ENCODE measurements around the gene PXYLP1. TPM values are rescaled to one million over a fixed set of nuclear protein-coding genes. Genes with fewer than 3 reads are reported as not detected.
A peak's percentile ranks its signal among the peaks of the same experiment; 100 is the strongest.

PXYLP1 gene
- total and polyA plus RNA-seq, 2 experiments from 2014 or later: 21.3 to 25.8 TPM

DNA sequence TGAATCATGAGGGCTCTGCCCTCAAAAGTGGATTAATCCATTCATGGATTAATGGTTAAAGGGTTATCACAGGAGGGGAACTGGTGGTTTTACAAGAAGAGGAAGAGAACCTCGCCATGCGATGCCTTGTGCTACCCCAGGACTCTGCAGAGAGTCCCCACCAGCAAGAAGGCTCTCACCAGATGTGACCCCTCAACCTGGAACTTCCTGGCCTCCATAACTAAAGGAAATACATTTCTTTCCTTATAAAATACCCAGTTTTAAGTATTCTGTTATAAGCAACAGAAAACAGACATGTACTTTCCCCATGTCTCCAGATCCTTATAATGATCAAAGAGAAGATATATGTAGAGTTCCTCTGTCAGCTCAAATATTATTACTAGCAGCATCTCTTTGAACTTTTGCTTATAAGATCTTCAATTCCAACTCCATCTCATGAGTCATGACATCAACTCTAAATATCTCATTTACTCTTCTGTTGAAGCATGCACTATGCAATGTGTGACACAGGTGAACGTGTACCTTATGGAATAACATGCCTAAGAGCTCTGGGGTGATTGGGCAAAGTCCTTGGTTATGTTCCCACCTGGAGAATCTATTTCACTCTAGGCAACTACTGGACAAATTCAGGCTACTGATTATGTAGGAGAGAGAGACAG, 99.2 kb downstream of the PXYLP1 start:
- DNase-seq (ENCODE audit: low spot score): no peak
- Histone ChIP-seq H3K36me3 (replicated peaks; ENCODE audit: insufficient read depth, low read depth) (no peaks in the 10 kb centered on the region), H3K27ac (peak overlapping the region; percentile 93), H4K20me1 (ENCODE audit: insufficient read depth, poor library complexity, severe bottlenecking) (no peaks in the 10 kb centered on the region), H3K9me3 (ENCODE audit: low read depth) (no peaks in the 10 kb centered on the region), H2AFZ (no peak overlapping the region), H3K9me2 (replicated peaks; ENCODE audit: insufficient read depth) (no peaks in the 10 kb centered on the region), H3K4me1 (ENCODE audit: insufficient read depth) (peaks cover 38% of the 10 kb centered on the region), H3K79me2 (peaks cover 45% of the 10 kb centered on the region), H3K4me2 (peak overlapping the region; percentile 17), H3K4me3 (no peak overlapping the region), H3K27me3 (no peaks in the 10 kb centered on the region)
- TF ChIP-seq EZH2phosphoT487 (IDR thresholded peaks at IDR 0.05; ENCODE audit: low read depth, severe bottlenecking, unreplicated experiment): no peak
- no peak for TF ChIP-seq EZH2 (IDR thresholded peaks at IDR 0.05; ENCODE audit: borderline replicate concordance)
- TF ChIP-seq, protein P1, sequence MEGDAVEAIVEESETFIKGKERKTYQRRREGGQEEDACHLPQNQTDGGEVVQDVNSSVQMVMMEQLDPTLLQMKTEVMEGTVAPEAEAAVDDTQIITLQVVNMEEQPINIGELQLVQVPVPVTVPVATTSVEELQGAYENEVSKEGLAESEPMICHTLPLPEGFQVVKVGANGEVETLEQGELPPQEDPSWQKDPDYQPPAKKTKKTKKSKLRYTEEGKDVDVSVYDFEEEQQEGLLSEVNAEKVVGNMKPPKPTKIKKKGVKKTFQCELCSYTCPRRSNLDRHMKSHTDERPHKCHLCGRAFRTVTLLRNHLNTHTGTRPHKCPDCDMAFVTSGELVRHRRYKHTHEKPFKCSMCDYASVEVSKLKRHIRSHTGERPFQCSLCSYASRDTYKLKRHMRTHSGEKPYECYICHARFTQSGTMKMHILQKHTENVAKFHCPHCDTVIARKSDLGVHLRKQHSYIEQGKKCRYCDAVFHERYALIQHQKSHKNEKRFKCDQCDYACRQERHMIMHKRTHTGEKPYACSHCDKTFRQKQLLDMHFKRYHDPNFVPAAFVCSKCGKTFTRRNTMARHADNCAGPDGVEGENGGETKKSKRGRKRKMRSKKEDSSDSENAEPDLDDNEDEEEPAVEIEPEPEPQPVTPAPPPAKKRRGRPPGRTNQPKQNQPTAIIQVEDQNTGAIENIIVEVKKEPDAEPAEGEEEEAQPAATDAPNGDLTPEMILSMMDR (IDR thresholded peaks at IDR 0.05; ENCODE audit: poor library complexity): no peak
- 86% methylated on average over 3 of the region's 3 CpGs for WGBS (ENCODE audit: low lambda C conversion rate, missing lambda C conversion rate)

DNA sequence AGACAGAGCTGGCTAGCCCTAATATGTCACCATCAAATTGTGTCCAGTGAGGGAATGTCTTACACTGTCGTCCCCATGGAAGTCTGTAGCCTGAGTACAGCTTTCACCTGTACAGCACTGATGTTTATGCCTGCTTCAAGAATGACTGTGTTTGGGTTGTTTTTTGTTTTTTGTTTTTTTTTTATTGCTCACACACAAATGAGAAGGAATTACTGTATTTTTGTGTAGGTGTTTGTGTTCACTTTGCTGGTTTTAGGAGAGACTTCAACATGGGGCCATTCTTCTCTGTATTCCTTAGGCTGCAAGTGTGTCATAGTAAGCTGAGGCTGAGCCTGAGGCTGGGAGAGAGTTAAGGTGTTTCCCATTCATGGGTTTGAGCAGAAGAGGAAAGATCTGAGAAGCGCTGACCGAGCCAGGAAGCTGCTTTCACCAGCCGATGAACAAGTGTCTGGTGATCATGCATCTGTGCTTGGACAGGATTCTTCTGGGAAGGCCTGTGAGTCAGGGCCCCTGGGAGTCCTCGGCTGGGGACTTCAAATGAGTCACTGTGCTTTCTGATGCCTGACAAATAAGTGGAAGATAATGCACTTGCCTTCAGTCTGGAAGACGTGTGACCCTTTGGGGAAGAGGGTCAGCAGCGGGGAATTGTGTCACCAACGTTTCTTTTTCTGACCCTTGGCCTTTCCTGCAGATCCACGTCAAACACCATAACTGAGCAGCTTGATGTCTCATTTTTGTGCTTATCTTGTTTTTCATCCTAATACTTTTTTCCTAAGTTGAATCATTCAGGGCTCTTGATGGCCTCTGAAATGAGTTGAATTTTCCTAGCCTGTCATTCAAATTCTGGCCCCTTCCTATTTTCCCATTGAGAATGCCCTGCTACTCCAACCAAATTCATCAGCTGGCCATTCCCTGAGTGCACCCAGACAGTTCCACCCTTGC, 100.0 kb downstream of the PXYLP1 start:
- no peak overlapping the region for H3K4me3 ChIP-seq
- H3K9me2 ChIP-seq (replicated peaks; ENCODE audit: insufficient read depth): no peaks in the 10 kb centered on the region
- no peaks in the 10 kb centered on the region for H4K20me1 ChIP-seq (ENCODE audit: insufficient read depth, poor library complexity, severe bottlenecking)
- H3K27ac ChIP-seq: peak overlapping the region; percentile 93
- H3K9me3 ChIP-seq (ENCODE audit: low read depth): no peaks in the 10 kb centered on the region
- H2AFZ ChIP-seq: no peak overlapping the region
- H3K27me3 ChIP-seq: no peaks in the 10 kb centered on the region
- DNase-seq (ENCODE audit: low spot score): peak; percentile 84
- H3K4me1 ChIP-seq (ENCODE audit: insufficient read depth): peaks cover 38% of the 10 kb centered on the region
- H3K36me3 ChIP-seq (replicated peaks; ENCODE audit: insufficient read depth, low read depth): no peaks in the 10 kb centered on the region
- 45% methylated on average over 9 of the region's 9 CpGs for WGBS (ENCODE audit: low lambda C conversion rate, missing lambda C conversion rate)
- peaks cover 48% of the 10 kb centered on the region for H3K79me2 ChIP-seq
- H3K4me2 ChIP-seq: peak overlapping the region; percentile 48
- TF ChIP-seq EZH2 (IDR thresholded peaks at IDR 0.05; ENCODE audit: borderline replicate concordance): no peak
- TF ChIP-seq, protein P1 (IDR thresholded peaks at IDR 0.05; ENCODE audit: poor library complexity): no peak
- no peak for TF ChIP-seq EZH2phosphoT487 (IDR thresholded peaks at IDR 0.05; ENCODE audit: low read depth, severe bottlenecking, unreplicated experiment)

DNA sequence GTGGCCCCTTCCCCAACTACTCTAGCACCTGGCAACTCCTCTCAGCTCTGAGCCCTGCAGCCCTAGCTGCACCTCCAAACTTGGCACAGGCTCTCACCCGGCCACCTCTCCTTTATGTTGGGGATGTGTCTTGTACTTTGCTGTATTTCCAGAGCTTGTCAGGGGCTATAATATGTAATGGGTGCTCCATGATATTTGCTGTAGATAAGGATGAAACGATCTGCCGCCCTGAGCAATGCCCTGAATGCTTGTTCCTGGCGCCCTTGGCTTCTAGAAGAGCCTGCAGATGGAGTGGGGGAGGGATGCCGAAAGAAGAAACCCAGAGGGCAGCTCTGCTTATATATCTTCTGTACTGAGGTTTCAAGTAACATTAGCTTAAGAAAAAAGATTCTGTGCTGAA, 100.8 kb downstream of the PXYLP1 start:
- no peak overlapping the region for H3K4me3 ChIP-seq
- 53% methylated on average over 5 of the region's 5 CpGs for WGBS (ENCODE audit: low lambda C conversion rate, missing lambda C conversion rate)
- H3K9me2 ChIP-seq (replicated peaks; ENCODE audit: insufficient read depth): no peaks in the 10 kb centered on the region
- no peaks in the 10 kb centered on the region for H4K20me1 ChIP-seq (ENCODE audit: insufficient read depth, poor library complexity, severe bottlenecking)
- H3K9me3 ChIP-seq (ENCODE audit: low read depth): no peaks in the 10 kb centered on the region
- no peaks in the 10 kb centered on the region for H3K27me3 ChIP-seq
- no peak overlapping the region for H2AFZ ChIP-seq
- H3K4me2 ChIP-seq: peak overlapping the region; percentile 48
- peak overlapping the region; percentile 93 for H3K27ac ChIP-seq
- no peaks in the 10 kb centered on the region for H3K36me3 ChIP-seq (replicated peaks; ENCODE audit: insufficient read depth, low read depth)
- H3K79me2 ChIP-seq: peaks cover 48% of the 10 kb centered on the region
- TF ChIP-seq EZH2 (IDR thresholded peaks at IDR 0.05; ENCODE audit: borderline replicate concordance) (no peak), EZH2phosphoT487 (IDR thresholded peaks at IDR 0.05; ENCODE audit: low read depth, severe bottlenecking, unreplicated experiment) (no peak)
- TF ChIP-seq, protein P1 (IDR thresholded peaks at IDR 0.05; ENCODE audit: poor library complexity): no peak
- peaks cover 32% of the 10 kb centered on the region for H3K4me1 ChIP-seq (ENCODE audit: insufficient read depth)
- DNase-seq (ENCODE audit: low spot score): peak; percentile 53

Measured in hepatocyte (in vitro differentiated cells).